HG03432 (cell line): ENCODE results near the gene ITK.

Experiments
- ATAC-seq: cut with Tn5 transposase; IDR thresholded peaks from one replicate; pipeline ENCODE4 v1.9.1; 2021; ENCODE audit warnings: mild to moderate bottlenecking, moderate library complexity; ENCODE audit not compliant: unreplicated experiment

Gene ITK

DNA sequence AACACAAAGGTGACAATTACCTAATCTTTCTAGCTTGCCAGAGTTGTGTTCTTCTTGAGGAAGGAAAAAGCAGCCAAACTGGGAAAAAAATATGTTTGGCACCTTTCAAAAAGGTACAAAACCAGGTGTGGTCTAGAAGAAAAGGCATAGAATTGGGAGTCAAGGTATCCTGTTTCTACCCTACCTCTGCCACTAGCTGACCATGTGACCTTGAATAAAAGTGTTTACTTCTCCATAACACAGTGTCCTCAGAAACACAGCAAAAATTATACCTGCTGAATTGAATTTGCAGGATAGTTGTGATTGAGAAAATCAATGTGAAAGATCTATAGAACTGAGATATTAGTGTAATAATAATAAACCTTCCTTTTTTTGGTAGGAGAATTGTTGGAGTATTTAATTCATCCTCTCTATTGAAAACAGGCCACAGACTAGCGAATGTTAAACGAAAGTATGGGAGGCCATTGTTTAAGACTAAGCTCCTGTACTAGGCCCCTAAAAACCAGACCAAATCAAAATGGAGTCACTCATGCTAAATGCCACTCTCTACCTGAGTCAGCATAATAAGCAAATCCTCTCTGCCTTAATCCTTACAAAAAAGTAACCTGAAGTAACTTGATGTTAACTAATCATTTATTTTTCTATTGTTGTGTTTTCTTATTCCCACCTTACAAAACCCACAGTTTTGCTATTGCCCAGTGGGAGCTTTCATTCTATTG is 97.8 kb downstream of the ITK start:
- no peak for ATAC-seq

DNA sequence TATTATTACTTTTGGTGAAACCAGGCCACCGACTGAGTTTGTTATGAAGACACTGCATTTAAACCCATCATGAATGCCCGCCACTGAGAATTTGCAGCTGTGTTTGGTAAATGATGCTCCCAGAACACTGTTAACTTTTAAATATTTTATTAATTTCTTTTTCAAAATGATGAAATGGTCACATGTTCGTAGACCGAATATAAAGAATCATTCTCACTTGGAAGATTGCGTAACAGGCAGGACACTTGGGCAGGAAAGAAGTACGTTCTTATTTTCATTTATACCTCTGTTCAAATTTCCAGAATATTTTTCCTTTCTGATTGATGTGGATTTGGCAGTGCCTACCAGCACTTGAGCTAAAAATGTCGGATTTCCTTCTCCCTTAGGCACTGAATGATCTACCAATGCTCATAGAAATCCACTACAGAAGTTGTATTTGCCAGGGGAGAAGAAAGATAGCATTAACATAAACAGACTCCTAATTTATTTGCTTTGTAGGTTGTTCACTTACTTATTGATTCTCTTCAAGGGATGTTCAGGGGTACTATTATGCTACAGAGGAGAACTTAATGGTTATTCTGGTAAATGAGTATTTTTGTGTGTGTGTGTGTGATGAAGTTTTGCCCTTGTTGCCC is 99.1 kb downstream of the ITK start:
- ATAC-seq = no peak

DNA sequence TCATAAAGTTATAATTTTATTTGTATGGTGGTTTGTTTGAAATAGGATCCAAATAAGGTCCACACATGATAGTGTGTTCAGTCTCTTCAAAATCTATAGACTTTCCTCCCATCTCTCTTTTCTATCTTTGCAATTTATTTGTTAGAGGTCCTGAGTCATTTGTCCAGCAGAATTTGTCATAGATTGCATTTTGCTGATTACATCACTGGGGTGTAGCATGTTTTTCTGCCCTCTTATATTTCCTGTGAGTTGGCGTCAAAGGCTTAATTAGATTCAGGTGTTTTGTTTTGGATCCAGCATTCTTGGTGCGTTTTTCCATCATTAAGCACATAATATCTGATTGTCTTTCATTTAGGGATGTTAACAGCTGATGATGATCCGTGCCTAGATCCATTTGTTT is 100.3 kb downstream of the ITK start:
- ATAC-seq = no peak

DNA sequence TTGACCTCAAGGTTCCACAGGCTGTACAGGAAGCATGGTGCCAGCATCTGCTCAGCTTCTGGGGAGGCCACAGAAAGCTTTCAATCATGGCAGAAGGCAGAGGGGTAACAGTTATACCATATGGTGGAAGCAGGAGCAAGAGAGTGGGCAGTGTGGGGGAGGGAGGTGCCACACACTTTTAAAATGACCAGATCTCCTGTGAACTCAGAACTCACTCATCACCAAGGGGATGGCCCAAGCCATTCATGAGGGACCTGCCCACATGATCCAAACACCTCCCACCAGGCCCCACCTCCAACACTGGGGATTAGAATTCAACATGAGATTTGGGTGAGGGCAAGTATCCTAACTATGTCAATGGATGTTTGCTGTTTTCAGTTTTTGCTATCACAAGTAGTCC is 101.5 kb downstream of the ITK start:
- ATAC-seq = no peak

DNA sequence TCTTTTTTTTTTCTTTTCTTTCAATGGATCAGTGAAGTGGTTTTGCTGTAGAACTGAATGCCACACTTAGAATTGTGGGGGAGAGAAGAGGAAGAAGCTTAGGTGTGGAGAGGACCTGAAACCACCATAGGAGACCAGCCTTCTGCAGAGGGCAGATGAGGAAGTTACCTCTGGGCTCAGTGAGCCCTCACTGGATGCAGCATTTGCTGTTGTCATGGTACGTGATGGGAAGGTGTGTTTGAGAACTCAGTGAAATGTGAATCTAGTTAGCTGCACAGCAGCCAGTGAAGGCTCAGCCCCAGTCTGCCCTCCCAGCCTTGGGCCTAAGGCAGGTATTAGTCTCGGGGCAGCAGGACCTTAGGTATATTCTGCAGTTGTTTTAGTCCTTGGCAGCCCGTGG is 102.8 kb downstream of the ITK start:
- ATAC-seq = peak; percentile 99

DNA sequence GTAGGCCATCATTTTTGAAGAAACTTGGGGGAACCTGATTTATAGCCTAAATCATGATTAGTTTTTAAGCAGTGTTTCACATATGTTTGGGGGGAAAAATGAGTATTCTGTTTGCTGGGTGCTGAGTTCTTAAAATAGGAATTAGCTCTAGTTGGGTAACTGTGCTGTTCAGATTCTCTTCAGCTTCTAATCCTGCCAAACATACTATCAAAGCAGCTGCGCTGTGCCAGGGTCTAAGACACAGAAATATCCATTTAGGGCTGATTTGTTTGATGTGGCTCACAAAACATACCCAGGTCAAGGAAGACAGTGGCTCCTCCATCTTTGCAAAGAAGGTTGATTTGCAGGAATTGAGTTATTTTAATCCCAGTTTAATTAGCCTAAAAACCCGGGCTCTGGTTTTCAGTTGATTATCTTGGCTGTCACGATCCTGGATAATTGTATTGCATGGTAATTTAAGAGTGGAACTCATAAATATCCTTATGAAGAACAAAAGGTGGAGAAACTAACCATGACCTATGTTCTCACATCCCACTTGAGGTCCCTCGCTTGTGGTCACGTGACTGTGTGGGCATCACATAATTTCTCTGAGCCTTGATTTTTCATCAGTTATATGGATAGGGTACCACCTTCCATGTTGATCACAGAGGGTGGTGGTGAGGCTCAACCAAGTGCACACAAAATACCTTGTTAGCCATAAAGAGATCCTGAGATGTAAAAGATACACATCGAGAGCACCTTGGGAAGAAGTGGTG is 104.0 kb downstream of the ITK start:
- ATAC-seq = no peak

DNA sequence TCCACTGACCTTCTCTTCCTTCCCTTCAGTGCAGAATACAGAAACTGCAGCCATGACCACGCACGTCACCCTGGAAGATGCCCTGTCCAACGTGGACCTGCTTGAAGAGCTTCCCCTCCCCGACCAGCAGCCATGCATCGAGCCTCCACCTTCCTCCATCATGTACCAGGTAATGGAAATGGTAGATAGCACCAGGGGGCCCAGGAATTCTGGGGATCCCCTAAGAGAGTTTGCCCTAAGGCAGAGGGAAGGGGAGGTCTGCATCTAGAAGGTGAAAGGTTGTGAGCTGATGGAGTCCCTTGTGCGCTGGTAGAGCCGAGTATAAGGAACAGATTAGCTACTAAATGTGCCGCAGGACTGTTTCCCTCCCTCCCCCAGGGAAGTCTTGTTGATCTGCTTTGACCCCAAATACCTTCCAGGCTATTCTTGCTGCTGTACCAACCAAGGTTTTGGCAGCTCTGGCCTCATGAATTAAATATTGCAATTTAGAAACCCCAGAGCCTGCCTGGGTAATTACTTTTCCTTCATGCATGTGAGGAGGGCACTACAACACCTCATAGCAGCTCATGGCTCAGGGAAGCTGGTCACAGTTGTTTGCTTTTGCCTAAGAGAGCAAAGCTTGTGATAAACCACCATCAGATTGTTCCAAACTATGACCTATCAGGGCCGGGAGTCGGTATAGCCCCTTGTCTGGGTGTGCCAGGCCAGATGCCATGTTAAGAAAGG is 104.8 kb downstream of the ITK start:
- no peak for ATAC-seq

DNA sequence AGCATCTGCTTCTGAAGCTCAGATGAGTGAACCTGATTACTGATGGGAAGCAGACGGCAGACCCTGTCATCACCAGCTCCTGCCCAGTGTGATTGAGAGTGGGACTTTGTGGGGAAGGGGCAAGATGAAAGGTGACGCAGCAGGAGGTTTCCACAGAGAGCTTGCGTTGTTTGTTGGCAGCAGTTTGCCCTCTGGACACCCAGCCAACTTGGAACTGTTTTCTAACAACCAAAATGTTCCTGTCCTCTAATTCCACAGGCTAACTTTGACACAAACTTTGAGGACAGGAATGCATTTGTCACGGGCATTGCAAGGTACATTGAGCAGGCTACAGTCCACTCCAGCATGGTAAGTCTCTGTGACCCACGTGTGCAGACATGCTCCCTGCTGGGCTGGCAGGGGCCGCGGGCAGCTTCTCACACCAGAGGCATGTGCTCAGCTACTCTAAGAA is 106.1 kb downstream of the ITK start:
- no peak for ATAC-seq

DNA sequence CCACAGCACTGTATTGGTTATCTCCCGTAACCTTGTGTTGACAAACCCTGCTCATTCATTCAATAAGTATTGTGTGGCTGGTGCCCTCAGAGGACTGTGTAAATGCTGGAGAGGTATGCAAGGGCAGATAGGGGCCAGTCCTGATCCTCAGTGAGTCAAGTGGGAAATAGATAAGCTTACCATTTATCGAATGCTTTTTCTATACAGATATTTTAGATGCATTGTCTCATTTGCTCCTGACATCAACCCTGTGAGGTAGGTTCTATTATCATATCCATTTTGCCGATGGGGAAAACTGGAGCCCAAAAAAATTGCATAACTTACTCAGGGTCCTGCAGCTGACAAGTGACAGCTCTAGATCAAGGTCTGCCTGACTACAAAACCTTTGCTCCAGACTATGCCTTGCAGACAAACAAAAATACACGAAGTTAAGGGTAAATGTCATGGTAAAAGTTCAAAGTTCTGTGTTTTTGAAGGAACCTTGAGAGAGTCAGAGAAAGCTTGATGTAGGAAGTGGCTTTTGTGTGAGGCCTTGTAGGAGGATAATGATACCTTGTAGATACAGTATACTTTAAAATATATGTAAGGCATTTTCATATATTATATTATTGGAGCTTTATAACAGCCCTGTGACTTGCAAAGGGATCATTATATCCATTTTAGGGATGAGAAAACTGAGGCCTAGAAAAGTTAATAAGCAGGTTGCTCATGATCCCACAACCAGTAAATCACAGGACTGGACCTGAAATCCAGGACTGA is 107.9 kb downstream of the ITK start:
- ATAC-seq = no peak

DNA sequence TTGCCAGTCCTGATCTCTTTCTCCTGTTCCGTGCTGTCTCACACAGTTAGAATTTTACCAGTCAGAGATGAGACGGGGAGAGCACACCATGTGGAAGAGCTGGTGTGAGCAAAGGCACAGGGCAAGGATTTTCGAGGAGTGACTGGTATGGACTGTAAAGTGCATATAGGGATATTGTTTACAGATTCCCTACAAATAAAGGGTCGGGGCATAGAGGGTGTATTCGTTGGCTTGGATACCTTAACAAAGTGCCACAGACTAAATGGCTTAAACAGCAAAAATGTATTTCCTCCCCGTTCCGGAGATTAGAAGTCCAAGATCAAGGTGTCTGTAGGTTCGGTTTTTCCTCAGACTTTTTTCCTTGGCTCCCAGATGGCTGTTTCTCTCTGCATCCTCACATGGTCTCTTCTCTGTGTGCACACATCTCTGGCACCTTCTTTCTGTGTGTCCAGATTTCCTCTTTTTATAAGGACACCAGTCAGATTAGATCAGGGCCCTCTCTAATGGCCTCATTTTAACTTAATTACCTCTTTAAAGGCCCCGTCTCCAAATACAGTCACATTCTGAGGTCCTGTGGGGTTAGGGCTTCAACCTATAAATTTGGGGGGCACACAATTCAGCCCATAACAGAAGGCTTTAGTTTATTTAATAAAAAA is 108.7 kb downstream of the ITK start:
- no peak for ATAC-seq

DNA sequence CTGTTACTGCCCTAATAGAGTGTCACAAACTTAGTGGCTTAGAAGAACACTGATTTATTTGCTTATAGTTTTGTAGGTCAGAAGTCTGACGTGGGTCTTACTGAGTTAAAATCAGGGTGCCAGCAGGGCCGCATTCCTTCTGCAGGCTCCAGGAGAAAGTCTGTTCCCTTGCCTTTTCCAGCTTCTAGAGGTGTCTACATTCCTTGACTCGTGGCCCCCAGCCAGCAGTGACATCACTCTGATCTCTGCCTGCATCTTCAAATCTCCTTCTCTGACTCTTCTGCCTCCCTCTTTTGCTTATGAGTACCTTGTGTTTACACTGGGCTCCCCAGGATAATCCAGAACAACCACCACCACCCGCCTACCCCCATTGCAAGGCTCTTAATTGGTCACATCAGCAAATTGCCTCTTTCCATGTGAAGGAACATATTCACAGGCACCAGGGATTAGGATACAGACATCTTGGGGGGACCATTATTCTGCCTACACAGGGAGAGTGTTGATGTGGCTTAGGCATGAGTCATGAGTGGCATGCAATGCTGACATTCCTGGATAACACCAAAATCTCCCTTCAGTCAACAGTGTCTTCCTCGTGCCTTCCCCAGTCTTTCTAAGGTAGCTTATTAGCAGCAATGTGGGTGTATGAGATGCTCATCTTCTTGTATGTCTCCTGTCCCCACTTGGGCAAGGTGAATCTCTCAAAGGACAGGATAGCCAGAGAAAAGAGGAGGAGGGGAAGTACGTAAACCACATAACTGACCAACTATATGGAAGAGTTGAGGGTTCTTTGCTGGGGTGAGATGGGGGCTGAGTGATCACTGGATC is 109.7 kb downstream of the ITK start:
- no peak for ATAC-seq

DNA sequence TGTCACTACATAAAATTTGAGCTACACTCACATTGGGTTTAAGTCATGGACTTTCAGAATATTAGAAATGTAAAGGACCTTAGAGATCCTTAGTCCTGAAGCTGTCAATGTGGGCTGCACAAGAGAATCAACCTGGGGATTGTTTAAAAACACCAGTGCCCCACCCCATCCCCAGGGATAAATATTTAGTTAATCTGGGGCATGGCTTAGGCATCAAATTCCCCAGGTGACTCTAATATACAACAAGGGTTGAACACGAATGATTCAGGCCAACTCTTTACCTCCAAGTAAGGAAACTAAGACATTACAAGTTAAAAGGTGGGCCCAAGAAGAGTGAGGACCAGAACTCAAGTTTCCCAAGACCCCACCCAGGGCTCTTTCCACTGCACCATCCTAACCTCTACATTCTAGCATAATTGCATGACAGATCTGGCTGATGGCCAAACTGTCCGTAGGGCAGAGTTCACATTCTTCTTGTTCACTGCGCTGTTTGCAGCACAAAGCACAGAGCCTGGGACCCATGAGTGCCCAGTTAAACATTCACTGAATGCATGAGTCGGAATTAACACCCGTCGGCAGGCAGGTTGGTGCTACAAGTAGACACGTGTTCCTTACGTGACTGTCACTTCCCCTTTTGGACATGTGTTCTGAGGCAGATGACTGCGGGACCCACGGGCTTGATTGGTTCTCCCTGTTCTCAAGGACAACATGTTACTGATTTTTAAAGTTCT is 110.5 kb downstream of the ITK start:
- peak; percentile 95 for ATAC-seq

DNA sequence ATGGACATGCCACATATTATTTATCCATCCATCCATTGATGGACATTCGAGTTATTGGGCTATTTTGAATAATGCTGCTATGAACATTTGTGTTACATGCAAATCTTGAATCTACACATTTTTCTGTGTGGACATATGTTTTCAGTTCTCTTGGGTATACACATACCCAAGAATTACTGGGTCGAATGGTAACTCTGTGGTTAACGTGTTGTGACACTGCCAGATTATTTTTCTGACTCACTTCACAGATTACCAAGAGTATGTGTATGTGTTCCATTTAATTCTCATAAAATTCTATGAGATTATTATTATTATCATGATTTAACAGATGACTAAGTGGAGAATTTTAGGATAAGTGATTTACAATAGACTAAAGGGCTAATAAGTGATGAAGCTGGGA is 112.0 kb downstream of the ITK start:
- ATAC-seq = no peak

DNA sequence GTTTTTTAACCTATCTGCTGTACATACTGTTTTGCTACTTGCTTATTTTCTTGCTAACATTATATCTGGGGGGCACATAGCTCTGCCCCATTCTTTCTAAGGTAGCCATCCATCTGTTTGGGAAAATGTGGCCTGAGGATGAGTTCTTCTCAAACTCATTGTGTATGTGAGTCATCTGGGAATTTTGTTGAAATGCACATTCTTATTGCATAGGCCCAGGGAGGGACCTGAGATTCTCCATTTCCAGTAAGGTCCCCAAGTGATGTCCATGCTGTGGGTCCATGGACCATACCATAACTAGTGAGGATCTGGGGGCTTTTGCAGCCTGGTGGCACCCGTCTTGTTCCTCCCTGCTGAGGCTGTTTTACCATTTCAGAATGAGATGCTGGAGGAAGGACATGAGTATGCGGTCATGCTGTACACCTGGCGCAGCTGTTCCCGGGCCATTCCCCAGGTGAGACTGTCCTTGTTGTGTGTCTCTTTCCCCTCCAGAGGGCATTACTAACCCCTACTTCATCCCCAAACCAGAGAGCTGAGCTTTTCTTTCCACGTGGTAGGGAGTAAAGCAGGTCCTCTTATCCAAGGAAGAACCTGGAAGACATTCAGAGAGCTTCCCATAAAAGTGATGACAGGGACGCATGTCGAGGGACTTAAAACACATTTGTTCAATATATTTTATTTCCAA is 113.9 kb downstream of the ITK start:
- no peak for ATAC-seq

DNA sequence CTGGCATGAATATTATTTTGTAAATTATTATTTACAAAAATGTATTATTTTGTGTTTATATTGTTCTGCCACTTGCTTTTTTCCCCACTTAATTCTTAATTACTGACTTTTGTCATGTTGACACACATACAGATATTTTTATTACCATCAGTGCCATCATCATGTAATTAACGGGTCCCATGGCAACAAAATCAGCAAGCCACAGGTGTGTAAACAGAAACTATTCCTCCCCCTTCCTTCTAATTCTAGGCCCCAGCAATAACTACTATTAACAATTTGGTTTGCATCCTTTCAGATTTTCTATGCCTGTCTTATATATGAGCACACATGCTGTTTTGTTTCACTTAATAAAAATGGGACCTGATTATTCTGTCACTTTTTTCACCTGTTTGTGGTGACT is 114.6 kb downstream of the ITK start:
- no peak for ATAC-seq

DNA sequence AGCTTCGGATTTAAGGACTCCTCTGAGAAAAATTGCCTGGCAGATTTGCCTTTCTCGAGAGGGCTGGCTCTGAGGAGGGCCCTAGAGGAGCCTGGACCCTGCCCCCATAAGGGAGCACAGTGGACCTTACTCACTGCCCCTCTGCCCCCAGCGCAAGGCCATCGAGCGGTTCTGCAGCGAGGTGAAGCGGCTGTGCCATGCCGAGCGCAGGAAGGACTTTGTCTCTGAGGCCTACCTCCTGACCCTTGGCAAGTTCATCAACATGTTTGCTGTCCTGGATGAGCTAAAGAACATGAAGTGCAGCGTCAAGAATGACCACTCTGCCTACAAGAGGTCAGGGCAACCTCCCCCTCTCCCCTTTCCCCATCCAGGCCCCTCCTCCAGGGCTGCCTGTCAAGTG is 119.9 kb downstream of the ITK start:
- ATAC-seq = no peak

DNA sequence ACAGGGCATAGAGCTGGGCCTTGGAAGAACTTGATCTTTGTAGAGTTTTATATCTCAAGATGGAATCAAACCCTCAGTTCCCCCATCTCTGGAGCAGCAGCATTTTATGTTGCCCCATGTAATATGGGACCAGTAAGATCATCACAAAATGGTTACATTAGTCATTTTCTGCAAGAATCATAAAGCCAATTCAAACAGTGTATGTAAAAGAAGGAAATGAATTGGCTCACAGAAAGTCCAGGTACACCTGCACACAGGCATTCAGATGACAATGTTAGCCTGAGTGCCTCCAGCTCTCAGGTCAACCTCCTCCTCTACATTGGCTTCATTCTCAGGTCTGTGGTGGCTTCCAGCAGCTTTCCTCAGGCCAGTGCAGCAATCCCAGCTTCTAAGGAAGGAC is 120.4 kb downstream of the ITK start:
- no peak for ATAC-seq

DNA sequence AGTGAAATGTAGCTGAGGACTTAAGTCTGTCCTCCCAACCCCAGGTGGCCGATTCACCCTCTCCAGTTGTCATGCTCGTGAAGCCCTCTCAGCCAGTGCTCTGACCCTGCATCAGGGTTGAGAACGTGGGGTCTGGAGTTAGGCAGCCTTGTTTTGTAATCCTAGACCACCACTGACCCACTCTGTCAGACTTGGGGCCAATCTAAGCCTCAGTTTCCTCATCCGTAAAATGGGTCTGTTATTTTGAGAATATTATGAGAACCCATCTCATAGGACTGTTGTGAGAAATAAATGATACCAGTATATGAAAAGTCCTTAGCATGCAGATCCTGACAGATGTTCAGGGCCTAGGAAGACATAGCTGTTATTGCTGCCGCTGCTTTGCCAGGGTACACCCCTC is 122.4 kb downstream of the ITK start:
- ATAC-seq = no peak
